NOMO-1 treated with dmso at 0.1 percent for 144 hours (cell line): Measurements from ENCODE around the gene XXYLT1.

Experiments
- DNase-seq: peaks from one replicate; lab custom pipeline; 2025; ENCODE audit not compliant: unreplicated experiment; lab: John Stamatoyannopoulos, UW

XXYLT1 gene

GRCh38 chr3:195083659-195084058, 187.3 kb downstream of the XXYLT1 start:
- no peak for DNase-seq

- DNase-seq = no peak
Measured at GRCh38 chr3:195082811-195083210, 188.1 kb downstream of the XXYLT1 start.

- DNase-seq = no peak
Measured at GRCh38 chr3:195081242-195081963, 189.6 kb downstream of the XXYLT1 start.

- no peak for DNase-seq
Measured at GRCh38 chr3:195080571-195081151, 190.3 kb downstream of the XXYLT1 start.

- no peak for DNase-seq
Measured at GRCh38 chr3:195080125-195080524, 190.8 kb downstream of the XXYLT1 start.

GRCh38 chr3:195079636-195080035, 191.3 kb downstream of the XXYLT1 start:
- DNase-seq = no peak

- no peak for DNase-seq
Measured at GRCh38 chr3:195078891-195079440, 192.0 kb downstream of the XXYLT1 start.

- no peak for DNase-seq
Measured at GRCh38 chr3:195077611-195078540, 193.1 kb downstream of the XXYLT1 start.

GRCh38 chr3:195076981-195077610, 193.9 kb downstream of the XXYLT1 start:
- no peak for DNase-seq

GRCh38 chr3:195075941-195076875, 194.8 kb downstream of the XXYLT1 start:
- DNase-seq = no peak

- DNase-seq = no peak
Measured at GRCh38 chr3:195075199-195075940, 195.6 kb downstream of the XXYLT1 start.

GRCh38 chr3:195073866-195074860, 196.8 kb downstream of the XXYLT1 start:
- DNase-seq = no peak

- DNase-seq = no peak
Measured at GRCh38 chr3:195072916-195073564, 197.9 kb downstream of the XXYLT1 start.

GRCh38 chr3:195071916-195072820, 198.8 kb downstream of the XXYLT1 start:
- DNase-seq = no peak

- no peak for DNase-seq
Measured at GRCh38 chr3:195071011-195071728, 199.8 kb downstream of the XXYLT1 start.

GRCh38 chr3:195070336-195070735, 200.6 kb downstream of the XXYLT1 start:
- DNase-seq = no peak
